Upper lobe of left lung (tissue), 4 donors: ENCODE measurements around the gene R3HDM2.

Source experiments
- POLR2A ChIP-seq, 4 donors: fragments of 450-650 bp; IDR thresholded peaks; one replicate each; pipeline ENCODE4 v1.5.1; 2016 to 2017; ENCODE audit warnings: antibody characterized with exemption in 4 of 4, mild to moderate bottlenecking in 2 of 4
- POLR2AphosphoS5 ChIP-seq, 2 donors: sonication (generic); formaldehyde crosslinking; IDR thresholded peaks; one replicate each; pipeline ENCODE4 v1.5.1; 2017; ENCODE audit warnings: antibody characterized with exemption in 2 of 2
- TF ChIP-seq, protein P1 (sequence below), 6 experiments: fragments of 450-650 bp in 4 of 6; fragments of 200-600 bp in 2 of 6; sonication (generic) in 2 of 6; IDR thresholded peaks; one replicate each; pipeline ENCODE4 v1.5.1; 2016 to 2019; ENCODE audit warnings: antibody characterized with exemption in 6 of 6

DNA sequence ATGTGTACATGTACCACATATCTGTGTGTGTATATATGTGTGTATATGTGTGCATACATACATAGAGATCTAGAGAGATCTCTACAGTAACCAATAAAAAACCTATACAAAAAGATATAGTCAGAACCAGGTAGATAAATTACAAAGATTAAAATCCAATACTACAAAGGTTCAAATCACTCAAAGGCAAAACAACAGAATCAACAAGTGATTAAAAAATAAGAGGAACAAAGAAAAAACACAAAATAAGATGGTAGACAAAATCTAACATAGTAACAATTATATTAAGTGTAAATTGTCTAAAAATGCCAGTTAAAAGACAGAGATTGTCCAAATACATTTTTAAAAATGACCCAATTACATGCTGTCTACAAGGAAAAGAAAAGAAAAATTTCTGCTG is 83.6 kb downstream of the R3HDM2 start:
- TF ChIP-seq, protein P1, sequence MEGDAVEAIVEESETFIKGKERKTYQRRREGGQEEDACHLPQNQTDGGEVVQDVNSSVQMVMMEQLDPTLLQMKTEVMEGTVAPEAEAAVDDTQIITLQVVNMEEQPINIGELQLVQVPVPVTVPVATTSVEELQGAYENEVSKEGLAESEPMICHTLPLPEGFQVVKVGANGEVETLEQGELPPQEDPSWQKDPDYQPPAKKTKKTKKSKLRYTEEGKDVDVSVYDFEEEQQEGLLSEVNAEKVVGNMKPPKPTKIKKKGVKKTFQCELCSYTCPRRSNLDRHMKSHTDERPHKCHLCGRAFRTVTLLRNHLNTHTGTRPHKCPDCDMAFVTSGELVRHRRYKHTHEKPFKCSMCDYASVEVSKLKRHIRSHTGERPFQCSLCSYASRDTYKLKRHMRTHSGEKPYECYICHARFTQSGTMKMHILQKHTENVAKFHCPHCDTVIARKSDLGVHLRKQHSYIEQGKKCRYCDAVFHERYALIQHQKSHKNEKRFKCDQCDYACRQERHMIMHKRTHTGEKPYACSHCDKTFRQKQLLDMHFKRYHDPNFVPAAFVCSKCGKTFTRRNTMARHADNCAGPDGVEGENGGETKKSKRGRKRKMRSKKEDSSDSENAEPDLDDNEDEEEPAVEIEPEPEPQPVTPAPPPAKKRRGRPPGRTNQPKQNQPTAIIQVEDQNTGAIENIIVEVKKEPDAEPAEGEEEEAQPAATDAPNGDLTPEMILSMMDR (IDR thresholded peaks at IDR 0.05): no peak
- TF ChIP-seq POLR2A (IDR thresholded peaks at IDR 0.05): no peak
- TF ChIP-seq POLR2AphosphoS5 (IDR thresholded peaks at IDR 0.05): no peak
